Fibroblast of mammary gland (primary cell): Measurements from ENCODE around the gene ZNF423.

Experiments used
- DNase-seq: peaks from one replicate; pipeline ENCODE4 v3.0.0-alpha.2; 2010; ENCODE audit warnings: low read depth
- H3K4me3 ChIP-seq: 2 replicates; pipeline ENCODE4 v1.5.1; 2011; ENCODE audit warnings: low read depth, mild to moderate bottlenecking, low read length, moderate library complexity; ENCODE audit not compliant: control insufficient read depth
- CTCF ChIP-seq: conservative IDR thresholded peaks from 2 replicates; pipeline ENCODE4 v1.5.1; 2011; ENCODE audit warnings: low read depth, low read length, inconsistent platforms; ENCODE audit not compliant: control insufficient read depth, insufficient read depth

The ZNF423 gene

GRCh38 chr16:49738832-49739231 lies 117.1 kb downstream of the ZNF423 start:
- TF ChIP-seq CTCF: no peak
- no peak overlapping the region for H3K4me3 ChIP-seq
- DNase-seq: no peak

DNA sequence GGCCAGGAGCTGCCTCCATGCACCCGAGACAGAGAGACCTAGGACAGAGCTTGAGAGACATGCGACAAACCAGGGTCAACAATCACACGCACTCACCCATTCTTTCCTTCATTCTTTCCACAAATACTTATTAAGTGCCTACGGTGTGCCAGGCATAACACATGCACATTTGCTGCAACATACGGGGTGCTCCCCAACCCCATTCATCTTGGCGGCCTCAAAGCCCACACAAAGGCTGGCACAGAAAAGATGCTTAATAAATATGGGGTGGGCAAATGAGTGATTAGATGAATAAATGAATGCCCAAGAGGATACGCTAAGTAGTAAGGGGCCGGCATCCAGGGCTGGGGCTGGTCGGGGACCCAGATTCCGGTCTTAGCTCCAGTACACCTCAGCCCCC lies 117.9 kb downstream of the ZNF423 start:
- DNase-seq: no peak
- no peak for TF ChIP-seq CTCF
- no peak overlapping the region for H3K4me3 ChIP-seq

- H3K4me3 ChIP-seq: no peak overlapping the region
- no peak for DNase-seq
- no peak for TF ChIP-seq CTCF
These were observed 118.4 kb downstream of the ZNF423 start for GRCh38 chr16:49737541-49737940.

GRCh38 chr16:49734331-49734730 lies 121.6 kb downstream of the ZNF423 start:
- no peak for DNase-seq
- H3K4me3 ChIP-seq: no peak overlapping the region
- TF ChIP-seq CTCF: no peak

GRCh38 chr16:49733313-49734009 lies 122.5 kb downstream of the ZNF423 start:
- TF ChIP-seq CTCF: no peak
- no peak for DNase-seq
- no peak overlapping the region for H3K4me3 ChIP-seq

DNA sequence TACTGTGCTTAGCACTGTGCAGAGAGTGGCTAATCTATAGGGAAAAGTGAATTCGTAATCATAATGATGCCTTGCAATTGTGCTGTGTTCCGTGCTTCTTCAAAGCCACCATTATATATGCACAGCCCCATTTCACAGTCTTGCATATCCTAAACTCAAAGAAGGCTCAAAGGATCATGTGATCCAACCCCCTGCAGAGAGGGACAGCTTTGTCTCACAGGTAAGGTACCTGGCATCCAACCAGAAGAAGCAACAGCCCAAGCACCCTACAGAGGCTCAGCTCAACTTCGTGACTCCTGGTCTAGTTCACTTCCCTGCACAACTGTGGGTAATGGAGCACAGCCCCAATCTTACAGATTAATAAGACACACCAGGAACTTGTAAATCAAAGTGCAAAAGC lies 124.0 kb downstream of the ZNF423 start:
- DNase-seq: no peak
- no peak for TF ChIP-seq CTCF
- H3K4me3 ChIP-seq: no peak overlapping the region

GRCh38 chr16:49730772-49731171 lies 125.1 kb downstream of the ZNF423 start:
- TF ChIP-seq CTCF: no peak
- no peak overlapping the region for H3K4me3 ChIP-seq
- no peak for DNase-seq
